Endometrial microvascular endothelial cells (primary cell): ENCODE data around the gene OTULIN. TPM values are rescaled to one million over a fixed set of nuclear protein-coding genes. Genes with fewer than 3 reads are reported as not detected.

Experiments used
- in situ Hi-C: cut with HindIII; loops from 2 replicates; pipeline ENCODE4 v1.10.0; 2017; ENCODE audit warnings: low sequenced_read_pairs, low pct_unique_long_range_greater_than_20kb; ENCODE audit errors: inconsistent ontology term
- total RNA-seq: library from RNA; depleted of rRNA; stranded (reverse); fragments of >200 nt; gene quantifications from one replicate; pipeline ENCODE4 v1.2.3, GENCODE V29; 2015; ENCODE audit errors: inconsistent ontology term

OTULIN gene
- total RNA-seq, 1 donor from 2014 or later = 12.3 TPM

DNA sequence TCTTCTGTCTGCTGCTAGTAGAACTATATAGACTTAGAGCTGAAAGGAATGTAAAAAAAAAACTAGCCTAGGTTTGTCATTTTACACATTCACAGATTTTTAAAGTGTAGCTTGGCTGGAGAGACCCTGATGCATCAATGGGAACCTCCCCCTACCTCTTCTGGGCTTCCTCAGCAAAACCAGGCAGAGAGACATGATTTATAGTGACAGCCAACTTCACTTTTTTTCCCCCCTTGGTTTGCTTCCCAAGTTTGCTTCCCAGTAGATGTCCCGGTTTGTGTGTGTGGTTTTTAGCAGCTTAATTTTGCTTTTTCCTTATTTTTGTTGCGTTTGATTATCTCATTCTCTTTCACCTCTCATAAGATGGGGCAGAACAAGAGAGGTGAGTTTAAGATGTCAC, 1.8 kb downstream of the OTULIN start:
- in situ Hi-C loops = no loop called here

- in situ Hi-C loops = no loop called here
Measured at GRCh38 chr5:14667290-14667689, 2.8 kb downstream of the OTULIN start.

- in situ Hi-C loops = no loop called here
Measured at GRCh38 chr5:14667770-14668169, 3.3 kb downstream of the OTULIN start.

GRCh38 chr5:14668181-14668591, 3.7 kb downstream of the OTULIN start:
- in situ Hi-C loops = no loop called here

GRCh38 chr5:14669415-14669814, 4.9 kb downstream of the OTULIN start:
- in situ Hi-C loops = no loop called here

- in situ Hi-C loops = no loop called here
Measured at GRCh38 chr5:14669975-14670374, 5.5 kb downstream of the OTULIN start.

- in situ Hi-C loops = no loop called here
Measured at GRCh38 chr5:14671414-14671813, 6.9 kb downstream of the OTULIN start.

DNA sequence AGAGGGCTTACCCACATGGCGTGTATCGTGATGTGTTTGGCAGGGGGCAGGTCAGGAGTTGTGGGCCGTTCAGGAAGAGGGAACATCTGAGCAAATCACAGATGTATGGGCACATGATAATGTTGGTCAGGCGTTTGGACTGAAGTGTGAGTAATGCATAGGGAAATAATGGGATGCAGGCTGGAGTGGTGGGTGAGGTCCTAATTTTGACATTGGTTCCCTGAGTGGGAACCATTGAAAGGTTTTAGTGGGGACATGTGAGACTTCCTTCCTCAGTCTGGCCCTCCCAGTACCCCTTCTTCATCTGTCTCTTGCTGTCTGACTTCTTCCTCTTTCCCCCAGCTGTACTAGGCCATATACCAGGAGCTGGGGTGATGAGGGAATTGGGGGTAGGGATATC, 7.6 kb downstream of the OTULIN start:
- in situ Hi-C loops = no loop called here

DNA sequence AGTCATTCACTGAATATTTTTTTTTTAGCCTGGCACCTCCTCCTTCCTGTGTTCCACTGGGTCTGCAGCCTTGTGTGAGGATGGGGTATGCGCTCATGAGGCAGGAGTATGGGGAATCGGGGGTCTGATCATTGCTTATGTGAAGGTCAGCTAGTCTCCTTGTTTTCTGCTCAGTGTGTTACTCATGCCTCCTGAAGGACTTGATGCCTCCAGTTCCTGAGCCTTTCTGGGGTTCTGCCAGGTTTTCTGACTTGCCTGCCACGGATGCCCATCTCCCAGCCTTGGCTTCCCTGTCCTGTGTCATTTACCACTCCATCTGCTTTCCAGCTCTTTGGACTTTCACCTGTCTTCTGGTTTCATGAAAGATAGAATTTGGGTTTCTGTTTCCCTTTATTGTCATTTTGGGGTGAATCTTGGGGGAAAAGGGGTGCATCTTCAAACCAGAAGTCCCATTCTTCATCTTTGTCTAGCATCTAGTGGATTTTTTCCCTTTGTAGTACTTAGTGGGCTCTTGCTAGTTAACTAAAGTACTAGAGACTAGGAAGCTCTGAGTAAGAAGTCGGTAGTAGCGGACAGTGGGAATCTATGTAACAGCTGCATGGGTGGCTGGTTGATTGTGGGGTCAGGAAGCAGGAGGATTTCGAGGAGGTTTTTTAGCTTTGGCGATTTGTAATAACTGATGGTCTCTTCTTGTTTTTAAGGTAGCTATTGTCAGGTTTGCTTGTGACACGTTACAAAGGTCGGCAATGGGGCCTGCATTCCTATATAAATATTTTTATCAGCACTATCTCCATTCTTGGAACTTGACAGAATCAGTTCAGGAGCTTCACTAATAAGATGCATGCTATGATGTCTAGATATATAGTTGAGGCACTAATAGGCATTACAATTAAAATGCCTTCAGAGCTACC, 8.2 kb downstream of the OTULIN start:
- in situ Hi-C loops = no loop called here

- in situ Hi-C loops = no loop called here
Measured at GRCh38 chr5:14673443-14673842, 8.9 kb downstream of the OTULIN start.

GRCh38 chr5:14674983-14675854, 10.7 kb downstream of the OTULIN start:
- in situ Hi-C loops = no loop called here

- in situ Hi-C loops = no loop called here
Measured at GRCh38 chr5:14675865-14676300, 11.4 kb downstream of the OTULIN start.

DNA sequence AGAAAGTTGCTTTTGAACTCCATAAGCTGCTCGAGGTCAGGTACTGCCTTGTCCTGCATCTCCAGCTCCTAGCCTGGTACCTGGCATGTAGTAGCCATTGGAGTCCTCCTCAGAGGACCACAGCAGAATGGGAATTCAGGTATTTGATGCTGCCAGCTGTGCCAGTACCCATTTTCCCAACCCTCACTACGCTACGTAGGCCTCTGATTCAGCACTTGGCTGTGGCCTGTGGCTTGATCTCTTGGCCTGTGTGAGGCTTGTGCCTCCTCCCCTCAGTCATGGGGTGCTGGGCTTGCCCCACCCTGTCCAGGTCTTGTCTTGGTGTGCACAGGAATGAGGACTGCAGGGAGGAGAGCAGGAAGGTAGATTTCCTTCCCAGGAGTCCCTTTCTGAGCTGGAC, 11.8 kb downstream of the OTULIN start:
- in situ Hi-C loops = no loop called here

DNA sequence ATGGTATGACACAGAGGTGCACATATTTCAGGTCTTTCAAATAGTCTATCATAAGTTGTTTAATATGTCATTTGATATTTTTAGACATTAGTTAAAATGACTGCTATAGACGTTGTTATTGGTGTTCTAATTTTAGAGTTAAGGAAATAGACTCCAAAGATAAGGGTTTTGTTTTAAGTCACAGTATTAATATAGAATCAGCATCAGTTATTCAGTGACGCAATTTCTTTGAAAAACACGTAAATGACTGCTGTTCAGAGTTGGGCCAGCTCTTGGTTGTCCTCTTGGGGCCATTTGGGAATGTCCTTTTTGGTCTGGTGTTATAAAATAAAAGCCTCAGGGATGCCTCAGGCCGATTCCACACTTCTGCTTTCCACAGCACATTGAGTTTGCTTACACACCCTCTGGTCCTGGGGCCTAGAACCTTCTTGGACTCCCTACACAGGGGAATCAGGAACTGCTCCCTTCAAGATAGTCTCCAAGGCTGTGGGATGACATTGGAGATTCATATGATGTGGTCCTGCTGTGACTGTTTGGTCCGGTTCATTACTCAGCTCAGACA, 14.3 kb downstream of the OTULIN start:
- in situ Hi-C loops = no loop called here

- in situ Hi-C loops = no loop called here
Measured at GRCh38 chr5:14679595-14679994, 15.1 kb downstream of the OTULIN start.

- in situ Hi-C loops = no loop called here
Measured at GRCh38 chr5:14681236-14681752, 16.8 kb downstream of the OTULIN start.

GRCh38 chr5:14683906-14684455, 19.5 kb downstream of the OTULIN start:
- in situ Hi-C loops = no loop called here

GRCh38 chr5:14684757-14685156, 20.2 kb downstream of the OTULIN start:
- in situ Hi-C loops = no loop called here

DNA sequence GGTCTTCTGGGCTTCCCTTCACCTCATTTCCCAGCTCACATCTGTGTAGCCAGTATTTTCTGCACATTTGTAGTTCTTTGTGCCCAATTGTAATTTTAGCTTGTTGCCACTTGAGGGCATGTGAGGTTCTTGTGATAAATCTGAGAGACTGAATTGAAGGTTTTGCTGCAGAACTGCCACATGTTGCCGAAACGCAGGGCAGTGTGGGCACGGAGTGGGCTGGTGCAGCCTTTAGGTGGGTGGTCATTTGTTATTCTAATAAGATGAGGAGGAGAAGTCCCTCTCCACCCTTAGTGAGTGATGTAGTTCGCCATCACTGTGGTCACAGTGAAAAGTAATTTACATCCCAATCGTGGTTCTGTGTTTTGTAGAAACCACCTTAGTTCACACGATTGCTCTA, 21.2 kb downstream of the OTULIN start:
- in situ Hi-C loops = no loop called here
